Hepatic stellate cell (primary cell): ENCODE results near the gene YTHDF1.

Experiments used
- DNase-seq: peaks from one replicate; pipeline ENCODE4 v3.0.0; 2011; ENCODE audit warnings: low spot score

The YTHDF1 gene

GRCh38 chr20:63155266-63156165, 60.4 kb downstream of the YTHDF1 start:
- DNase-seq = no peak

DNA sequence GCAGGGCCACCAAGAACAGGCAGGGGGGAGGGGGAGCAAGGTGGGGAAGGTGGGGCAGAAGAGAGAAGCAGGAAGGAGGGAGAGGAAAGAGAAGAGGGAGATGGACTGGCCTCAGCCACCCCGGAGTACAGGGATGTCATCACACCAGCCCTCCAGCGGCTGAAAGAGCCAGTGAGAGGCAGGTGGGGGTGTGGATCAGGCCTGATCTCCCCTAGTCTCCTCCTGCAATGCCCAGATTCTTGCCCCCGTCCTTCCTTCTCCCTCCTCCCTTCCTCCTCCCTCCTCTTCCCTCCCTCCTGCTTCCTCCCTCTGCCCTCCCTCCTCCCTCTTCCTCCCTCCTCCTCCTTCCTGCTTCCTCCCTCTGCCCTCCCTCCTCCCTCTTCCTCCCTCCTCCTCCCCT, 61.5 kb downstream of the YTHDF1 start:
- no peak for DNase-seq

- no peak for DNase-seq
Measured at GRCh38 chr20:63153254-63154221, 62.4 kb downstream of the YTHDF1 start.

DNA sequence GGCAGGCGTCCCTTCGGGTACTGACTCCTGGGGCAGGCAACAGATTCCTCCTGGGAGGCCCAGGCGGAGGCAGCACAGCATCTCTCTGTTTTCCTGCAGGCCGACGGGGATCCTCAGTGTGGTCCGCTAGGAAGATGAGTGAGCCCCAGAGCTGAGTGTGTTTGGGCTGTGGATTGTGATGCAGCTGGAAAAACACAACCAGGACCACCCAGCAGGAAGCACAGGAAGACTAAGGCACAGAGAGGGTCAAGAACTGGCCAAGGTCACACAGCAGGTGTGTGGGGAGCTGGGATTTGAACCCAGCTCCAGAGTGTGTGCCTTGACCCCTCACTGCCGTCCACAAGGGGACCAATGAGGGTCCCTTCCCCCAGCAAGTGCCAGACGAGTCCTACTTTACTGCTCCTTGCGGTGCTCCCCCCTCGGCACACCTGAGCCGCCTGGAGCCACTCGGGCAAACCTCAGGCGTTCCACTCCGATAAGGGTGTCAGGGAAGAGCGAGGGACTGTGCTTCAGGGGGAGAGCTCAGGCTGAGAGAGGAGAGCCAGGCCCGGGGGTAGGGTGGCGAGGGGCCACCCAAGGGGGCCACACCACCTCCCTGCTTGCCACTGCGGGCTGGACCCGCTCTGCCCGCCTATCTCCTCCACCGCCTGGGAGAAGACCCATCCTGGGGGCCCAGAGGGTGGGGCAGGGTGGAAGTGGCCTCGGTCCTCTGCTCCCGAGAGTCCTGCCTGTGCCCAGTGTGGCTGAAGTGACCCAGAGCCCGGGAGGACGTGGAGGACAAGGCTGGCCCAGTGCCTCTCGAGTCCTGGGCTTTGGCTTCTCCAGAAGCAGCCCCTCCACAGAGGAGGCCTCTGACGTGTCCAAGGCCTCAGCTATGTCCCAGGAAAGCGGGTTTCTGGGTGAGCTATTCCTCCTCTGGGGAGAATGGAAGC, 63.3 kb downstream of the YTHDF1 start:
- DNase-seq = no peak

- DNase-seq = peak; percentile 72
Measured at GRCh38 chr20:63151554-63152321, 64.2 kb downstream of the YTHDF1 start.

GRCh38 chr20:63150911-63151531, 64.9 kb downstream of the YTHDF1 start:
- no peak for DNase-seq

GRCh38 chr20:63150391-63150898, 65.5 kb downstream of the YTHDF1 start:
- DNase-seq = no peak

DNA sequence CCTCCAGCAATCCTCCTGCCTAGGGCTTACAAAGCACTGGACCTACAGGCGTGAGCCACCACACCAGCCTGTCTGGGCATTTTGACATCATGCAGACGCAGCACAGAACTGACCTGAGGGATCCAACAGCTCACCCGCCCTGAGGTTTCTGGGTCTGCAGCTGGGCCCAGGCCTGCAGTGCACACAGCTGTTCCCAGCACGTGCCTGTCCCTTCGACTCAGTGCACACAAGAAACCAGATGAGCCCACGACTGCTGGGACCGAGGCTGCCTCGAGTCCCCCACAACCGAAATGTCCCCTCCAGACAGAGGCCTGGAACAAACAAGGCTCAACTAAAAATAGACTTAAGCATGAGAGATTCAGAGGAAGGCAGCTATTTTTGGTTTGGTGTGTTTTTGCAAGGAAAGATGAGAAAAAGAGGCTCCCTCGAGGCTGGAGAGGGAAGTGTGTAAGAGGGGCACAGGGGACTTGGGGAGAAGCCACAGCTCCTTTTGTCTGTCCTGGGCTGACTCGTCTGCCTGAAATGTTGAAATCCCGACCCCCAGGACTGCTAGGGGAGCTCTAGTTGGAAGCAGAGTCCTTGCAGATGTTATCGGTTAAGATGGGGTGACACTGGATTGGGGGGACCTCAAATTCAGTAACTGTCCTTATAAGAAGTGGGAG, 66.3 kb downstream of the YTHDF1 start:
- DNase-seq = no peak

DNA sequence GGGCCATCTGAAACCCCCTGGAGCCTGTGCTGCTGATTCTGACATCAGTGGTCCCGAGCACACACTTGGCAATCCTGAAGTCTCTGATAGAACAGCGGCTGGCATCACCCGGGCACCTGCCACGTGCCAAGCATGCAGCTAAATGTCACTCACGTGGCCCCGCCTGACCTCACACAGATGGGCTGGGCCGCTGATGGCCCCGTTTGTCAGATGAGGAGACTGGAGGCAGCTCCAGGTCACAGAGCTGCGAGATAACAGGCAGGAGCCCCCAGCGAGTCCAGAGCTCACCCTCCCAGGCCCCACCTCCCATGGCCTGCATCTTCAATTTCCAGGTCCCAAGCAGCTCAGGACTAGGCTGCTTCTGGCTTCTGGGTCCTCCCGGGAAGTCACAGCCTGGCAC, 67.2 kb downstream of the YTHDF1 start:
- no peak for DNase-seq

DNA sequence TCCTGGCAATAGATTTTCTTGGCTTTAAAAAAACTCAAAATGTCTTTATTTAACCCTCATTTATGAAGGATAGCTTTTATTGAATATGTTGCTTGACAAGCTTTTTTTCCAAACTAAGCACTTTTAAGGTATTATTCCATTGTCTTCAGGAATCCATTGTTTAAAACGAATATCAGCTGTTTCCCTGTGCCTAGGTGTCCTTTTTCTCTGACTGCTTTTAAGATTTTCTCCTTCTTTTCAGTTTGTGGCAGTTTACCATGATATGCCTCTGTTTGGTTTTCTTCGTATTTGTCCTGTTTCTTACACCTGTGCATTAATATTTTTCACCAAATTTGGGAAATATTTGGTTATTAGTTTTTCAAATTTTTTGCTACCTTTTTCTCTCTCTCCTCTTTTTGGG, 68.4 kb downstream of the YTHDF1 start:
- DNase-seq = no peak
